HG03196 (cell line): ENCODE results near the gene RAD51B.

Experiments used
- ATAC-seq: cut with Tn5 transposase; IDR thresholded peaks from one replicate; pipeline ENCODE4 v1.9.1; 2021; ENCODE audit not compliant: unreplicated experiment

RAD51B gene

DNA sequence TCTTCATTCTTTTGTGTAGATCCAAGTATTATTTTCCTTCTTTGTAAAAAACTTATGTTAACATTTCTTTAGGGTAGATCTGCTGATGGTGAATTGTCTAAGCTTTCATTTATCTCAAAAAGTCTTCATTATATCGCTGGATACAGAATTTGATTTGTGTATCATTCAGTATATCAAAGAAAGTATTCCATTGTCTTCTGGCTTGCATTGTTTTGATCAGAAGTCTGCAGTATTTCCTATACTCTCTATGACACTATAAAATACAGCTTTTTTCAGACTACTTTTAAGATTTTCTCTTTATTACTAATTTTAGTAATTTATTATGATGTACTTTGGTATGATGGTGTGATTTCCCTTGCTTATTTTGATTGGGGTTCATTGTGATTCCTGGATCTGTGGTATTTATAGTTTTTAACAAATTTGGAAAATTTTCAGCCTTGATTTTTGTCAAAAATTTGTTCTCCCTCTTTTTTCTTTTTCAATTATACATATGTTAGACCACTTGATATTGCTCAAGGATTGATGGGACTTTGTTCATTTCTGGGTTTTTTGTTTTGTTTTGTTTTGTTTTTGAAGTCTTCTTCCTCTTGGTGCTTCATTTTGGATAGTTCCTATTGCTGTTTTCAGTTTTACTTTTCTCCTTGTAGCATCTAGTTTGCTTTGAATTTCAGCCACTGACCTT is 796.8 kb downstream of the RAD51B start:
- no peak for ATAC-seq

- ATAC-seq = no peak
Observed at GRCh38 chr14:68619790-68620574, 800.4 kb downstream of the RAD51B start.

DNA sequence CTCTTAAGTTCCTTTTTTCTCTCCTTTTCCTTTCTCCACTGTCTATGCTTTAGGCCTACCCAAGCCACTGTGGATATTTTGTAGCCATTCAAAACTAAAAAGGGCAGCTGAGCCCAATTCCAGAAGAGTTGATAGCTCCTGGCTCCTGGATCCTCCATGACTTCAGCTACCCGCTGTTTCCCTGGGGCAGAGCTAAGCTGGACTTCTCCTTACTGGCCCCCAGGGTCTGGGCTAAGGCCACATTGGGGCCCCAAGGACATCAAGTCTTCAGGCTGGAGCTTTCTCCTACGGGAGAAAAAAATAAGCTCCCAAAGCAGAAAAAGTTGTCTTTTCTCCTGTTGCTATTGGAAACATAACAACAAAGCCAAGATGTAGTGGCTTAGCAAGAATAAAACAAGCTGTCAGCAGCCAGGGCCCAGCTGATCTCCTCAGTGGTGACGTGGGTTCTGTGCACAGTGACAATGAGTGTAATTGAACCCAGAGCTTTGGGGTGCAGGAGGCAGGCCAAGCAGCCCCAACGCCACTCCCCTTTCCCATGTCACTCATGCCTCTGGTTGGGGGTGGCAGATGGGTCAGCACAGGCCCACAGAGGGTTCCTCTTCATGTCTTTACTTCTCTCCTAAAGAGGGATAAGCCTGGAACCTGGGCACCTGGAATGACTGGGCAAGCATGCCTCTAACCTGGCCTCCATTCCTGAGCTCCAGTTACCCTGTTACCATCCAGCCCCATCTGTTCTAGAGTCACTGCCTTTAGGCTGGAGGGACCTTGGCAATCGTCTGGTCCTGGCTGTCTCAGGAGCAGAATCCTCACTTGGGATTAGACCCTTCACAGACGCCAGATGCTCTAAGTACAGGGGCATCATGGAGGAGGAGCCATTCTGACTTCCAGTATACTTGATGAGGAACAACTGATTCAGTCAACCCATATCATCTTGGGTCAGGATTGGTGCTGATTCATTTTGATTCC is 802.1 kb downstream of the RAD51B start:
- no peak for ATAC-seq

DNA sequence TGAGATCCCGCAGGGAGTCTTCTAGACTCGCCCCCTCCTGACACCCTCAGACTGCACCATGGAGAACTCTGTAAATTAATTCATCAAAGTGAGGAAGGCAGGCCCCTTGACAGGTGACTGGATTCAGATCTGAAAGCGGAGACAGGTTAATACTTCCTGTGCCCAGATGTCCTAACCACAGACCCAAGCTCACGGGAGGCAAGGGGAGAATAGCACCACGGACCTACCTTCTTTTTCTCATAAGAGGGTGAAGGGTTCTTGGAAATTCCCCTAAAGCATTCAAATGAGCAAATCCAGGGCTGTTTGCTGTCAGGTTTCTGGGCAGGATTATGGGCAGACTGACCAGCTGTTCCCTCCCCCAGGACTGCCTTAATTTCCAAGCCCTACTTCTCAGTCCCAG is 803.3 kb downstream of the RAD51B start:
- no peak for ATAC-seq

GRCh38 chr14:68623307-68623706 is 803.7 kb downstream of the RAD51B start:
- ATAC-seq = no peak

DNA sequence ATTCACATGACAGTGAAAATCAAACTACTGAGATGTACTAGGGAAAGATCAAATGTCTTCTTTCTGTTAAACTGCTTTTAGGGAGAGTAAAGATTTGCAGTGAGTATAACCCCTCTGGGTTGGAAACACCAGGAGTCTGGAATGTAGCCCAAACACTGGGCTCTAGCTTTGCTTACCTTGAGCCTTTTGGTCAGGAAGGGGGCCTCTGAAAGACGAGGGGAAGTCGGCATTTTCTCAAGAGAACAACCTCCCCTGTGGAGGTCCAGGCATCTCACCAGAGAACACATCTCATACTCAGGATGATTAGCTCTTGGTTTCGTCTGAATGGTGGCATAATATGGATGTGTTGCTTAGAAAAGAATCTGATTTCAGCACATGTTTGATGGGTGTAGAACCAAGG is 804.2 kb downstream of the RAD51B start:
- no peak for ATAC-seq

- no peak for ATAC-seq
Observed at GRCh38 chr14:68624541-68625220, 805.1 kb downstream of the RAD51B start.

DNA sequence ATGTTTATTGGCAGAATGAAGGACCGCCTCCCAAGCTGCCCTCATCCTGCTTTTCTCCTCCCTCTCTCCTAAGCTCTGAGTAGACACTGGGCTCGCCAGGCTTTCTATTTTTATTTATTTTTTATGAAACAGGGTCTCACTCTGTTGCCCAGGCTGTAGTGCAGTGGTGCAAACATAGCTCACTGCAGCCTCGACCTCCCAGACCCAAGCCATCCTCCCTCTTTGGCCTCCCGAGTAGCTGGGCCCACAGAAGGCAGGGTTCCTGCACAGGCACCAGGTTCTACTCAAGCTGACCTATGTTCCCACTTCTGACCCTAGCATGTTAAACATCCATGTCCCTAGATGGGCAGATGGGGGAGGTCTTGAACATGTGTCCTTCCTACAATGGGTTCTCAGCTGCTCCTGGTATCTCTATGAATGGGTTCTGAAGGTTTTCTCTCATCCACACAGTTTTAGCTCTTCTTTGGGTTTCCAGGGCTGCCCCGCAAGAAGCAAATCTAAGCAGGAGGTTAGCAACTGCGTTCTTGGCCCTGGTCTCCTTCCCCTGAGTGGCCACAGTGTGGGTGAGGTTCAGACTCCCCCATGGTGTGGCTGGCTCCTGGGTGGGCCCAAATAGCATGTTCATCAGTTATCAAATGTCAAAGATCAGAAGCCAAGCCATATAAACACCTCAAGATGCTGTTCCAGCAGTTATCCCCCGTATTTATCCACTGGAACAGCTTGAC is 805.9 kb downstream of the RAD51B start:
- no peak for ATAC-seq

DNA sequence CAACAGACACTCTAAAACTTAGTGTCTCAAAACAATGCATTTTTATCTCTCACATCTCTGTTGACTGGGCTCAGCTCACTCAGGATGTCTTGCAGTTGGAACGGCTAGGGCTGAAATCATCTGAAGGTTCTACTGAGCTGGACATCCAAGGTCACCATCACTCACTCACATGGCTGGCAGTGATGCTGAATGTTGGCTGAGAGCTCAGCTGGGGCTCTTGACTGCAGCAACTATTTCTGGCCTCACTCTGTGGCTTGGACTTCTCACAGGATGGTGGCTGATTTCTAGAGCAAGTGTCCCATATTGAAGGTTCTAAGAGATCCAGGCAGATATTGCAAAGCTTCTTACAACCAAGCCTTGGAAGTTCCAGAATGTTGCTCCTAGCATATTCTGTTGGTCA is 806.8 kb downstream of the RAD51B start:
- no peak for ATAC-seq

- ATAC-seq = no peak
Observed at GRCh38 chr14:68627050-68627867, 807.7 kb downstream of the RAD51B start.

DNA sequence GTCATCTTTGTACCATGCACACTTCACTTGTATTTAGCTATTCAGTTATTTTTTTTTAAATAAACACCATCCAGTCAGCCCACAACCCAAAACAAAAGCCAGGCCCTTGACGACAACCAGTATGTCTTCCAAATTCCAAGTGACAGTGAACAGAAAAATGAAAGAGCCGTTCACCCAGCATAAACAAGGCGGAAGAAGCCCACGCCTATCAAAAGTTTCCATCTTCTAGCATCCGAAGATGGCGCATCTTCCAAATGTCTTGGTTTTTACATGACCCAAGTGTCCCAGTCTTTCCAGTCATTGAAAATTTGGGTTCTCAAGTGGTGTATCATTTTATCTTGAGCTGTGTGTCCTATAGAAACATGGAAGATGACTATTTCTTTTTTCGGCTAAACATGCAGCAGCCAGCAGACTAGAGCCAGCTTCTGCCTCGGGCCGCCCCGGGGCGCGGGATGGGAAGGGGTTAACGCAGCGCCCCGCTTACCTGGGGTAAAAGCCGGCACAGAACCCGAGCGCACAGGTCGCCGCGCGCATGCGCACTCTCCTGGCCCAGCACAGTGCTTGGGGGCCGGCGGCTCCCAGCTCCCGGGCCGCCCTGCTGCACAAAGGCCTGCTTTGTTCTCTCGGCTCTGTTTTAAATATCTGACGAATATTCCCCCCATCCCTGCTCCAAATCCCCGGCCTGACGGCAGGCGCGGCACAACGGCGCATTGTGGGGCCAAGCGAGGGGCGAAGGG is 808.5 kb downstream of the RAD51B start:
- ATAC-seq = no peak

GRCh38 chr14:68628605-68629310 is 809.2 kb downstream of the RAD51B start:
- no peak for ATAC-seq

GRCh38 chr14:68630081-68630571 is 810.5 kb downstream of the RAD51B start:
- ATAC-seq = no peak

DNA sequence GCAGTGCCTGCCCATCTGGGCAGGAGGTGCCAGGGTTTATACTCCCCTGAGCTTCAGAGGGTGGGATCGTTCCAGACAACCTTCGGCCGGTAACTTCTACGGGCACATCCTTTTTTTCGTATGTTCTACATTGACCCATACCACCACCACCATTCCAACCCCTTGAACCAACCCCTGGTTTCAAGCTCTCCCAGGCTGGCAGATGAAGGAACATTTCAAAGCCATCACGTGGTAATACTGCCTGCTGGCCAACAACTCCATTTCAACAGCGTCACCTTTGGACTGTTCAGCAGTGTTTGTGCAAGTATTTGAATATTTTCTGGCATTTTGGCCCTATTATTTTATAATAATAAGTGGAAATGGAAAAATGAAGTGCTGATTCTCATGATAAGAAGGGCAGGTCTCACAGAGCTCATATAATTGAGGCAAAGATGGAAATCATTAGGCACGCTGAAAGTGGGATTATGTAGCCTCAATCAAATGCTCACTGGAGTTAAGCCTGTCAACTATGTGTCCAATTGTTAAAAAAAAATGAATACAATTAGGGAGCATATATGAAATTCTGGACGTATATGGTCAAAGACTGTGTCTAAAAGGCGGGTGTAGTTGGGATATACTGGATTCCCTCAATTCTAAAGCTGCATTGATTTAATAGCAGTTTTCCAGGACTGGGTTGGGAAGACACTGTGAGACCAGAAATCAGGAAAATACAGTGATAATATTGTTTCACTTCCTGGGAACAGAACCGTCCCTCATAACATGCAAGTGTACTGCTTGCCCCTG is 811.2 kb downstream of the RAD51B start:
- ATAC-seq = no peak

DNA sequence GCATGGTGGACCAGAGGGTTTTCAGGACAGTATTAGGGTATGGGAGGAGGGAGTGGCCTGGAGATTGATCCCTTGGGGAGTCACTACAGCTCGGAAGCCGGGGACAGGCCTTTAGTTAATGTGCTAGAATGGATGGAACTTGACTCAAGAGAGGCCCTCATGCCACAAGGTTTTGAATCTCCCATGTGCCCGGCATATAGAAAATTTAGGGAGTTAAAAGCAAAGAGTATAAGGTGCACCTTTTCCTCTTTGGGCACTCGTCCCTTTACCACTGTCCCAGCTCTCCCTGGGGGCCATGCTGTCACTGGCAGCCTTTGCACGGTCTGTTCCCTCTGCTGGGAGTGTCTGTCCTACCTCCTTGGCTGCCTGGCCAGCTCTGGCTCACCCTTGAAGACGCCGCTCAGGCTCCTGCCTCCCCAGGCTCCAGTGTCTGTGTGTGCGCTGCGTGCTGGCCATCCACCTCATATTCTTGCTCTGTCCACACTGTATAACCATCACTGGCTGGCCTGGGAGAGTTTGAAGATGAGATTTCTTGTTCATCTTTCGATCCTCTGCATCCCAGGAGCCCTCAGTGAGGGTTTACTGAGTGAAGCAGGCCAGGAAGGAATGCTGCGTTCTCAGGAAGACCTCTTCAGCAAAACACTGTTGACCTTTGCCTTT is 811.9 kb downstream of the RAD51B start:
- no peak for ATAC-seq

DNA sequence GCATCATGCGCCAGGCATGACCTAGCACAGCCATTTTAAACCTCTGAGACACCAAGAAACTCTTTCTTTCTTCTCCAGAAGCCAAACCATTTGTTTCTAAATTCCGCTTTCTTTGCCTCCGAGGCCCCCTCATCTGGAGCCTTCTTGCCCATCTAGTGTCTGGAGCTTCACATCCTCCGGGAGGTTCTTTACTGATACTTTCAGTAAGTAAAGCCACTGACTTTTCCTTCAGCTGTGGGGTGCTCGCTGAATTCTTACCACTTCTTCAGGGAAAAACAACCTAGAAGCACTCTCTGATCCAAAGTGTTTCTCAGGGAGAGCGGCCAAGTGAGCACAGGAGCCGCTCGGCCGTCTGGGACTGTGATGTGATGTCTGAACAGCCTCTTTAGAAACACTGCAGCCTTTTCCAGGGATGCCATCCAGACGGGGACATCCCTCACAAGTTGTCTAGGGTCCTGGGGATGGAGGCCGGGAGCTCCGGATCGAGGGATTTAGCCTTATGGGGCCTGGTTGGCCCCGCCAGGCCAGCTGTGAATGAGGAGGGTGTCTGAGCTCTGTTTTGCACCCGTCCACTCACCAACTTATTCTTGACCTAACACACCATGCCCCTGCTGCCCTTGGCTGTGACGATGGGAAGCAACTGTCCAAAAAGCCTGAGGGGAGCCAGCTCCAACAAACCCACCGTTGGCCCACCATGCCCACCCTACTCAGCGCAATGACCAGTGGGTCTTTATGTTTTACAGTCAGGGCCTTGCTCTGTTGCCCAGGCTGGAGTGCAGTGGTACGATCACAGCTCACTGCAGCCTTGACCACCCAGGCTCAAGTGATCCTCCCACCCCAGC is 812.7 kb downstream of the RAD51B start:
- no peak for ATAC-seq
